Measurements from ENCODE around the gene TRPC4AP. TPM values are rescaled to one million over a fixed set of nuclear protein-coding genes. Genes with fewer than 3 reads are reported as not detected.

The TRPC4AP gene
- total and polyA plus RNA-seq, 2 of the 8 experiments (the other 6 are each of a cell fraction or from before 2014, with no cell fraction given): 73.1 to 74.8 TPM

GRCh38 chr20:34995192-34995591 lies 97.4 kb downstream of the TRPC4AP start:
- H2BK20ac ChIP-seq (ENCODE audit: low read length): no peak overlapping the region
- H2BK12ac ChIP-seq (ENCODE audit: low read depth, low read length): no peak overlapping the region
- no peak overlapping the region for H3K9ac ChIP-seq (replicated peaks in 1 of 4; ENCODE audit: extremely low read depth in 1 of 4, low read depth in 3 of 4, low read length in 3 of 4)
- H3K36me3 ChIP-seq (ENCODE audit: control insufficient read depth in 2 of 4, insufficient read depth in 4 of 4, low read length in 3 of 4): peaks cover 2 to 6% (median 4%) of the 10 kb centered on the region in 4 experiments; a peak in 4 of 8 replicates
- no peaks in the 10 kb centered on the region for H3K9me3 ChIP-seq (ENCODE audit: insufficient read depth in 2 of 2, low read depth in 1 of 2, low read length in 1 of 2)
- H3K4ac ChIP-seq (replicated peaks; ENCODE audit: insufficient read length, low read depth, low read length): no peak overlapping the region
- POLR2A ChIA-PET (ENCODE audit: partially characterized antibody): interaction anchor here (1.4 kb wide), 1 partner anchor 40 kb away, joined by 3 read pairs; no protein-coding TSS in a partner anchor
- no peak overlapping the region for H2AFZ ChIP-seq (ENCODE audit: low read length)
- no peak overlapping the region for H2BK120ac ChIP-seq (replicated peaks; ENCODE audit: low read depth, low read length)
- no peak overlapping the region for H4K91ac ChIP-seq (replicated peaks; ENCODE audit: insufficient read length, low read length)
- H4K20me1 ChIP-seq (replicated peaks in 1 of 2; ENCODE audit: control insufficient read depth in 1 of 2, insufficient read depth in 2 of 2, low read length in 2 of 2): peaks cover 0 to 11% of the 10 kb centered on the region in 2 experiments
- no peak overlapping the region for H3K56ac ChIP-seq (replicated peaks; ENCODE audit: insufficient read length, low read depth, low read length)
- no peaks in the 10 kb centered on the region; the same call in 1 of the 2 replicates for H3K23me2 ChIP-seq (ENCODE audit: low read depth, low read length)
- no peak overlapping the region for H4K8ac ChIP-seq (ENCODE audit: extremely low read depth, insufficient read depth, low read length)
- no peak overlapping the region for H2BK5ac ChIP-seq (ENCODE audit: low read depth, low read length)
- CTCF ChIA-PET (ENCODE audit: partially characterized antibody): interaction anchor here (0.6 to 4.7 kb wide), 4 partner anchors 7 to 137 kb away, joined by 3 to 64 read pairs (median 15); partner anchors contain the start of genes ACSS2 and GGT7
- no peak overlapping the region for H3K4me3 ChIP-seq (ENCODE audit: extremely low read depth in 1 of 4, insufficient read depth in 2 of 4, low read depth in 3 of 4, low read length in 4 of 4)
- H2BK15ac ChIP-seq (ENCODE audit: low read length): no peak overlapping the region
- H3K27me3 ChIP-seq (replicated peaks in 1 of 4; ENCODE audit: control insufficient read depth in 3 of 4, extremely low read depth in 1 of 4, insufficient read depth in 3 of 4, low read length in 3 of 4): no peaks in the 10 kb centered on the region
- H4K5ac ChIP-seq (ENCODE audit: insufficient read length, low read depth, low read length): no peak overlapping the region
- no peak overlapping the region for H2AK5ac ChIP-seq (ENCODE audit: low read depth, low read length)
- TF ChIP-seq CREB1 (IDR thresholded peaks at IDR 0.05): no peak
- no peak for TF ChIP-seq CBX5 (IDR thresholded peaks at IDR 0.05; ENCODE audit: low read depth, low read length)
- TF ChIP-seq POLR2A (IDR thresholded peaks at IDR 0.05; ENCODE audit: control extremely low read depth in 1 of 2, low read depth in 2 of 2, low read length in 2 of 2): no peak
- TF ChIP-seq KDM1A (IDR thresholded peaks at IDR 0.05; ENCODE audit: borderline replicate concordance, low read length): no peak
- TF ChIP-seq SP1 (IDR thresholded peaks at IDR 0.05; ENCODE audit: low read depth, low read length): no peak
- TF ChIP-seq PHF8 (conservative IDR thresholded peaks at IDR 0.05; ENCODE audit: low read depth, low read length): no peak
- no peak for TF ChIP-seq GTF2F1 (IDR thresholded peaks at IDR 0.05; ENCODE audit: borderline replicate concordance, low read depth, low read length)
- TF ChIP-seq ATF3 (IDR thresholded peaks at IDR 0.05; ENCODE audit: insufficient read depth, low read depth, low read length): no peak
- TF ChIP-seq GABPA (IDR thresholded peaks at IDR 0.05; ENCODE audit: borderline replicate concordance, insufficient read depth, low read length): no peak
- no peak for TF ChIP-seq TEAD4 (IDR thresholded peaks at IDR 0.05; ENCODE audit: low read depth, low read length)
- no peak for TF ChIP-seq NRF1 (IDR thresholded peaks at IDR 0.05; ENCODE audit: low read depth, low read length)
- FAIRE-seq: no peak
- H3K4me1 ChIP-seq (replicated peaks in 1 of 4; ENCODE audit: control insufficient read depth in 3 of 4, insufficient read depth in 4 of 4, low read length in 3 of 4): no peaks in the 10 kb centered on the region
- H3K18ac ChIP-seq (ENCODE audit: extremely low read depth, low read length): no peak overlapping the region
- no peak overlapping the region for H3K23ac ChIP-seq (ENCODE audit: insufficient read length)
- no peak overlapping the region for H3K4me2 ChIP-seq (ENCODE audit: insufficient read depth in 1 of 2, low read depth in 2 of 2, low read length in 2 of 2)
- no peaks in the 10 kb centered on the region for H3K79me2 ChIP-seq (ENCODE audit: control insufficient read depth in 1 of 2, insufficient read depth in 2 of 2, low read length in 2 of 2)
- H3K14ac ChIP-seq (ENCODE audit: insufficient read length): no peak overlapping the region
- no peaks in the 10 kb centered on the region for H3K79me1 ChIP-seq (ENCODE audit: low read depth, low read length)
- H3K27ac ChIP-seq (ENCODE audit: low read depth, low read length): no peak overlapping the region
- WGBS, 2 experiments (ENCODE audit: extremely low coverage in 1 of 2, insufficient coverage in 1 of 2, insufficient read length in 1 of 2, insufficient replicate concordance in 2 of 2, low coverage in 1 of 2, low lambda C conversion rate in 2 of 2, missing lambda C conversion rate in 1 of 2): 94% methylated on average over 14 of the region's 14 CpGs; no CpG with 5 or more reads in 1 of the 2 experiments
- no peak for DNase-seq (ENCODE audit: low read depth in 1 of 2, low spot score in 2 of 2)

All from H1 (cell line).